ENCODE results near the gene HCN2. TPM values are rescaled to one million over a fixed set of nuclear protein-coding genes. Genes with fewer than 3 reads are reported as not detected.

HCN2 gene
- total and polyA plus RNA-seq, 2 of the 13 experiments (the other 11 are each of a cell fraction or from before 2014, with no cell fraction given) = 0.01 TPM; not detected in 1

- TF ChIP-seq ZSCAN21 (CRISPR knock-in tag; IDR thresholded peaks at IDR 0.05; ENCODE audit: borderline replicate concordance) (peak; percentile 43; the same call in 1 of the 2 replicates), ZNF180 (CRISPR knock-in tag; IDR thresholded peaks at IDR 0.05; ENCODE audit: borderline replicate concordance, low read depth) (no peak), TEF (CRISPR knock-in tag; IDR thresholded peaks at IDR 0.05) (no peak), DMTF1 (CRISPR knock-in tag; IDR thresholded peaks at IDR 0.05) (no peak), MLX (CRISPR knock-in tag; IDR thresholded peaks at IDR 0.05) (0 out of 2 replicates have a peak, but pooled peaks have one; percentile 41), DRAP1 (CRISPR knock-in tag; IDR thresholded peaks at IDR 0.05) (0 out of 2 replicates have a peak, but pooled peaks have one; percentile 13), ZNF784 (CRISPR knock-in tag; IDR thresholded peaks at IDR 0.05; ENCODE audit: borderline replicate concordance) (peak; percentile 30; the same call in 1 of the 2 replicates), PLRG1 (conservative IDR thresholded peaks at IDR 0.05) (no peak), ZBTB33 (CRISPR knock-in tag; IDR thresholded peaks at IDR 0.05) (0 out of 2 replicates have a peak, but pooled peaks have one; percentile 44), TEAD2 (CRISPR knock-in tag; IDR thresholded peaks at IDR 0.05) (0 out of 2 replicates have a peak, but pooled peaks have one; percentile 31), RAD21 (CRISPR knock-in tag; IDR thresholded peaks at IDR 0.05) (peak; percentile 99), NFE2 (CRISPR knock-in tag; IDR thresholded peaks at IDR 0.05) (no peak), ZC3H4 (CRISPR knock-in tag; IDR thresholded peaks at IDR 0.05; ENCODE audit: borderline replicate concordance) (no peak), ZC3H13 (CRISPR knock-in tag; IDR thresholded peaks at IDR 0.05) (no peak), TARDBP (CRISPR knock-in tag; IDR thresholded peaks at IDR 0.05) (peak; percentile 35; the same call in 1 of the 2 replicates), ZNF569 (CRISPR knock-in tag; IDR thresholded peaks at IDR 0.05; ENCODE audit: borderline replicate concordance) (no peak), DR1 (CRISPR knock-in tag; IDR thresholded peaks at IDR 0.05) (0 out of 2 replicates have a peak, but pooled peaks have one; percentile 27), HCFC1 (IDR thresholded peaks at IDR 0.05; ENCODE audit: low read depth, low read length) (no peak), GABPA (IDR thresholded peaks at IDR 0.05; ENCODE audit: low read depth, low read length) (no peak), GABPA (CRISPR knock-in tag; IDR thresholded peaks at IDR 0.05; ENCODE audit: low read depth) (no peak), MYC (CRISPR knock-in tag; IDR thresholded peaks at IDR 0.05; ENCODE audit: borderline replicate concordance) (peak; percentile 49; the same call in 1 of the 2 replicates), MLLT10 (CRISPR knock-in tag; IDR thresholded peaks at IDR 0.05) (no peak), KAT8 (CRISPR knock-in tag; IDR thresholded peaks at IDR 0.05) (peak; percentile 73), ZNF546 (CRISPR knock-in tag; conservative IDR thresholded peaks at IDR 0.05) (no peak), ZNF891 (CRISPR knock-in tag; IDR thresholded peaks at IDR 0.05) (0 out of 2 replicates have a peak, but pooled peaks have one; percentile 38)
Observed at GRCh38 chr19:664913-665443, 75.3 kb downstream of the HCN2 start (continued).

All from HepG2 (cell line).